Tibial artery (tissue), 4 donors: ENCODE results near the gene ARID4A.

Experiments used
- DNase-seq, 2 donors: peaks; one replicate each; pipeline ENCODE4 v3.0.0-alpha.2; 2019
- H3K27ac ChIP-seq, 2 donors: fragments of 200-600 bp; sonication (generic) in 1 of 2; 1 replicate in 1 of 2; 2 replicates in 1 of 2; pipeline ENCODE4 v1.5.1; 2018 to 2019; ENCODE audit warnings: mild to moderate bottlenecking in 1 of 2
- H3K27me3 ChIP-seq, 2 donors: fragments of 200-600 bp; sonication (generic) in 1 of 2; one replicate each; pipeline versions ENCODE4 v1.5.1 to v1.6.0; 2016 to 2019
- H3K36me3 ChIP-seq, 3 donors: fragments of 200-600 bp; sonication (generic) in 2 of 3; one replicate each; pipeline ENCODE4 v1.5.1; 2016 to 2019; ENCODE audit warnings: mild to moderate bottlenecking in 2 of 3
- H3K4me1 ChIP-seq, 4 donors: fragments of 200-600 bp; sonication (generic) in 2 of 4; 1 replicate in 3 of 4; 2 replicates in 1 of 4; pipeline ENCODE4 v1.5.1; 2016 to 2019
- H3K4me3 ChIP-seq, 2 donors: fragments of 200-600 bp; sonication (generic) in 1 of 2; 1 replicate in 1 of 2; 2 replicates in 1 of 2; pipeline ENCODE4 v1.5.1; 2018 to 2019; ENCODE audit warnings: mild to moderate bottlenecking in 2 of 2
- H3K9me3 ChIP-seq, 3 donors: fragments of 200-600 bp; sonication (generic) in 1 of 3; one replicate each; pipeline ENCODE4 v1.5.1; 2016 to 2019
- CTCF ChIP-seq, 2 experiments: fragments of 200-600 bp in 1 of 2; fragments of 450-650 bp in 1 of 2; IDR thresholded peaks; one replicate each; pipeline ENCODE4 v1.5.1; 2017 to 2019; ENCODE audit warnings: antibody characterized with exemption in 2 of 2, mild to moderate bottlenecking in 1 of 2, moderate library complexity in 1 of 2
- intact Hi-C: fragments of 100-400 bp; cut with DNase I; formaldehyde crosslinking; loops from one replicate; pipeline ENCODE4 v1.15.0; 2023; ENCODE audit warnings: low total_unique reads

The ARID4A gene

GRCh38 chr14:58278177-58278576 lies 20.2 kb upstream of the ARID4A start:
- H3K36me3 ChIP-seq = peaks cover 6 to 38% (median 19%) of the 10 kb centered on the region in 3 donors
- no peak for TF ChIP-seq CTCF (IDR thresholded peaks at IDR 0.05)
- no peak overlapping the region for H3K4me3 ChIP-seq
- no peak overlapping the region for H3K27ac ChIP-seq
- no peaks in the 10 kb centered on the region for H3K9me3 ChIP-seq
- H3K27me3 ChIP-seq = no peaks in the 10 kb centered on the region
- intact Hi-C loops = no loop called here
- H3K4me1 ChIP-seq = peaks cover 0 to 50% (median 11%) of the 10 kb centered on the region in 4 donors
- DNase-seq = no peak

GRCh38 chr14:58280954-58281787 lies 17.2 kb upstream of the ARID4A start:
- intact Hi-C loops = no loop called here
- peak overlapping the region; percentile 75 to 80 for H3K27ac ChIP-seq
- H3K36me3 ChIP-seq = peaks cover 5 to 40% (median 29%) of the 10 kb centered on the region in 3 donors
- no peaks in the 10 kb centered on the region for H3K9me3 ChIP-seq
- TF ChIP-seq CTCF (IDR thresholded peaks at IDR 0.05) = no peak
- peaks cover 0 to 38% (median 13%) of the 10 kb centered on the region in 4 donors for H3K4me1 ChIP-seq
- no peaks in the 10 kb centered on the region for H3K27me3 ChIP-seq
- DNase-seq = no peak
- H3K4me3 ChIP-seq = peak overlapping the region in 1 of 2 donors; percentile 4

- no peaks in the 10 kb centered on the region for H3K27me3 ChIP-seq
- H3K9me3 ChIP-seq = no peaks in the 10 kb centered on the region
- H3K4me1 ChIP-seq = peaks cover 0 to 38% (median 13%) of the 10 kb centered on the region in 4 donors
- H3K36me3 ChIP-seq = peaks cover 5 to 45% (median 36%) of the 10 kb centered on the region in 3 donors
- intact Hi-C loops = no loop called here
- H3K4me3 ChIP-seq = no peak overlapping the region
- H3K27ac ChIP-seq = peak overlapping the region; percentile 75 to 80
- TF ChIP-seq CTCF (IDR thresholded peaks at IDR 0.05) = no peak
- DNase-seq = no peak
Measured at GRCh38 chr14:58281969-58282368, 16.4 kb upstream of the ARID4A start.

GRCh38 chr14:58282925-58283593 lies 15.3 kb upstream of the ARID4A start:
- intact Hi-C loops = no loop called here
- H3K9me3 ChIP-seq = no peaks in the 10 kb centered on the region
- TF ChIP-seq CTCF (IDR thresholded peaks at IDR 0.05) = no peak
- H3K27ac ChIP-seq = peak overlapping the region in 1 of 2 donors; percentile 80
- no peak for DNase-seq
- peaks cover 0 to 48% (median 16%) of the 10 kb centered on the region in 4 donors for H3K4me1 ChIP-seq
- H3K36me3 ChIP-seq = peaks cover 6 to 42% (median 36%) of the 10 kb centered on the region in 3 donors
- no peak overlapping the region for H3K4me3 ChIP-seq
- no peaks in the 10 kb centered on the region for H3K27me3 ChIP-seq

GRCh38 chr14:58283730-58284129 lies 14.6 kb upstream of the ARID4A start:
- TF ChIP-seq CTCF (IDR thresholded peaks at IDR 0.05) = no peak
- H3K4me1 ChIP-seq = peaks cover 0 to 53% (median 16%) of the 10 kb centered on the region in 4 donors

More at GRCh38 chr14:58283730-58284129, 14.6 kb upstream of the ARID4A start:
- Histone ChIP-seq H3K4me3 (no peak overlapping the region), H3K27ac (peak overlapping the region in 1 of 2 donors; percentile 80), H3K9me3 (no peaks in the 10 kb centered on the region), H3K27me3 (no peaks in the 10 kb centered on the region), H3K36me3 (peaks cover 13 to 41% (median 39%) of the 10 kb centered on the region in 3 donors)
- DNase-seq = no peak
- intact Hi-C loops = no loop called here
